Testis (tissue), 3 donors: Measurements from ENCODE around the gene PHLDA1. TPM values are rescaled to one million over a fixed set of nuclear protein-coding genes. Genes with fewer than 3 reads are reported as not detected.

ENCODE experiments used
- DNase-seq: peaks from one replicate; pipeline ENCODE4 v3.0.0-alpha.2; 2019
- H3K27ac ChIP-seq, 2 donors: fragments of 200-600 bp; sonication (generic); one replicate each; pipeline ENCODE4 v1.5.1; 2019
- H3K27me3 ChIP-seq: fragments of 200-600 bp; sonication (generic); one replicate; pipeline ENCODE4 v1.5.1; 2019
- H3K36me3 ChIP-seq: fragments of 200-600 bp; sonication (generic); one replicate; pipeline ENCODE4 v1.5.1; 2017; ENCODE audit warnings: low read depth; ENCODE audit errors: missing control alignments
- H3K4me1 ChIP-seq: fragments of 200-600 bp; sonication (generic); one replicate; pipeline ENCODE4 v1.5.1; 2019
- H3K4me3 ChIP-seq, 2 donors: fragments of 200-600 bp; sonication (generic); one replicate each; pipeline ENCODE4 v1.5.1; 2017 to 2019
- H3K9me3 ChIP-seq: fragments of 200-600 bp; sonication (generic); one replicate; pipeline ENCODE4 v1.5.1; 2017
- CTCF ChIP-seq, 3 experiments: fragments of 450-650 bp in 2 of 3; fragments of 200-600 bp in 1 of 3; sonication (generic) in 1 of 3; IDR thresholded peaks; one replicate each; pipeline ENCODE4 v1.5.1; 2016 to 2019; ENCODE audit warnings: antibody characterized with exemption in 3 of 3, mild to moderate bottlenecking in 2 of 3, moderate library complexity in 1 of 3
- POLR2A ChIP-seq: fragments of 450-650 bp; IDR thresholded peaks from one replicate; pipeline ENCODE4 v1.6.1; 2017; ENCODE audit warnings: antibody characterized with exemption, mild to moderate bottlenecking, moderate library complexity
- WGBS, 2 donors: methylation state at CpG; one replicate each; pipeline ENCODE4 v1.1.5; 2018; 5-methylcytosine and 5-hydroxymethylcytosine counted together
- intact Hi-C: fragments of 100-400 bp; cut with DNase I; formaldehyde crosslinking; loops from one replicate; pipeline ENCODE4 v1.15.1; 2023; ENCODE audit warnings: low total_unique reads
- polyA plus RNA-seq: library from polyadenylated mRNA; stranded (reverse); fragments of 350-450 nt; fragmentation: Illumina TruSeq; extraction: RNeasy Lipid Tissue Mini Kit (QIAGEN cat#74804); gene quantifications from one replicate; pipeline ENCODE4 v1.2.3, GENCODE V29; 2014; ENCODE audit warnings: low read depth, low replicate concordance; ENCODE audit not compliant: insufficient read depth
- total RNA-seq, 2 donors: library from RNA; depleted of rRNA; stranded (reverse); fragments of >200 nt; gene quantifications; one replicate each; pipeline ENCODE4 v1.2.3, GENCODE V29; 2016

The PHLDA1 gene
- total and polyA plus RNA-seq, 3 donors from 2014 or later: 7.7 to 10.9 (median 8.2) TPM

DNA sequence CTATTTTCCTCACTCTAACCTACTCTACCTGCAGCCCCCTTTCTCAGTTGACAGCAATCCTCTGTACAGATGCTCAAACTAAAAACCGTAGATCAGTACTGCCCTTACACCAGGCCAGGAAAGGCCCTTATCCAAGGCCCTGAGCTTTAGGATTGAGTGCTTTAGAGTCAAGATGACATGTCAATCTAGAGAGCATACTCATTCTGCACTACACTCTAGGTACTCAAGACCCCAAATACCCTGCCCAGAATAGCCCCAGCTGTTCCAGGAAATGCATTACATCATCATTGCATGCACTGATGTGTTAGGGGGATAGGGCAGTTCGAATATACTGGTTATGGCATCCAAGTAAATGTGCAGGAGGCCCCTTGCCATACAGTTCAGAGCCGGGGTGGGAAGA lies 3.5 kb upstream of the PHLDA1 start:
- WGBS, 2 donors: 83% methylated on average over 3 of the region's 3 CpGs
- DNase-seq: no peak
- intact Hi-C loops: loop anchor here (10.0 kb wide), 1 partner anchor 470 kb away; no protein-coding TSS in a partner anchor
- no peak overlapping the region for H3K27ac ChIP-seq
- no peaks in the 10 kb centered on the region for H3K9me3 ChIP-seq
- H3K36me3 ChIP-seq: no peaks in the 10 kb centered on the region
- H3K4me1 ChIP-seq: peaks cover 12% of the 10 kb centered on the region
- no peak for TF ChIP-seq POLR2A
- TF ChIP-seq CTCF (IDR thresholded peaks at IDR 0.05): no peak
- no peaks in the 10 kb centered on the region for H3K27me3 ChIP-seq
- H3K4me3 ChIP-seq: no peak overlapping the region

DNA sequence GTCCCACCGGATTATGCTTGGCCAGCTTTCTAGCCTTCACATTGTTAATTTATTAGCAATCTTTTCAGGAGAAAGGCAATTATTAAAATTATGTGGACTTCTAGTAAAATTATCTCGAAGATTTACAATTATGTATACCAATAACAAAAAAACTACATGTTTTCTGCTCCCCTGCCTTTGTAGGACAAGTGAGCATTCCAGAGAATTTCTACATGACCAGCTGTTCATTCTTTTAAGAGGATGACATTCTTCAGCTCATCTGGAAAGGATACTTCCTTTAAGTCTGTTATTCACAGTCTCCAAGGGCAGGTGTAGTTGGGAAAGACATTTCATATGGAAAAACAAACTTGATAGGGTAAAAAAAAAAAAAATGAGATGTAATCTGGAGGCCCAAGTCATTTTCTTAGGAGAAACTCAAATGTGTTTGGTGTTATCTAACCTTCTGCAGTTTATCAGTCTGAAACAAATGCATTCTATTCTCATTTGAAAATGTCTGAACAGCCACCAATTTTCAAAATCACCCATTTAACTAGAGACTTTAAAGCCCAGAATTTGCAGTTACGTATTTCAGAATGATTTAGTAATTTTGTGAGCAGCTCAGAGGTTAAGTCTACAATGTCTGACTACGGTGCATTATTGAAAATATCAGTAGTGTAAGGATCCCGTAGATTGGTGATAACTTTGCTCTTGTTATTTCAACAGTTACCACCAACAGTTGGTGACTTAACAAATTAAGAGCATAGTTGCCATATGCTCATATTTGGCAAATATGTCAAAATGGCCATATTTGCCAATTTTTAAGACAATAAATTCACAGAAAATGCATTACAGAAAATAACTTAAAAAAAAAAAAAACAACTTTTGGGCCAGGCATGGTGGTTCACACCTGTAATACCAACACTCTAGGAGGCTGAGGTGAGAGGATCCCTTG lies 1.8 kb upstream of the PHLDA1 start:
- intact Hi-C loops: loop anchor here (2.0 to 10.0 kb wide), 2 partner anchors 51 to 469 kb away; partner anchors contain the start of gene NAP1L1
- TF ChIP-seq POLR2A (no peak), CTCF (IDR thresholded peaks at IDR 0.05) (no peak)
- H3K36me3 ChIP-seq: no peaks in the 10 kb centered on the region
- peaks cover 12% of the 10 kb centered on the region for H3K4me1 ChIP-seq
- WGBS, 2 donors: 69 to 78% methylated on average over 5 of the region's 5 CpGs
- H3K27me3 ChIP-seq: no peaks in the 10 kb centered on the region
- no peaks in the 10 kb centered on the region for H3K9me3 ChIP-seq
- peak overlapping the region in 1 of 2 donors; percentile 94 for H3K27ac ChIP-seq
- DNase-seq: no peak
- peak overlapping the region; percentile 71 to 91 for H3K4me3 ChIP-seq

GRCh38 chr12:76032043-76032981 lies 736 bp upstream of the PHLDA1 start:
- intact Hi-C loops: loop anchor here (2.0 to 10.0 kb wide), 2 partner anchors 52 to 468 kb away; partner anchors contain the start of gene NAP1L1

GRCh38 chr12:76031081-76031413 lies 529 bp downstream of the PHLDA1 start:
- intact Hi-C loops: loop anchor here (10.0 kb wide), 1 partner anchor 466 kb away; no protein-coding TSS in a partner anchor
- WGBS, 2 donors: 1% methylated on average over 25 of the region's 26 CpGs; no CpG with 5 or more reads in 1 of the 2 donors
- DNase-seq: no peak
- Histone ChIP-seq H3K36me3 (no peaks in the 10 kb centered on the region), H3K4me3 (peak overlapping the region; percentile 71 to 91), H3K27ac (peak overlapping the region; percentile 94 to 99), H3K4me1 (peaks cover 12% of the 10 kb centered on the region), H3K27me3 (no peaks in the 10 kb centered on the region), H3K9me3 (no peaks in the 10 kb centered on the region)
- TF ChIP-seq POLR2A: no peak
- no peak for TF ChIP-seq CTCF (IDR thresholded peaks at IDR 0.05)

More at GRCh38 chr12:76032043-76032981, 736 bp upstream of the PHLDA1 start:
- Histone ChIP-seq H3K36me3 (no peaks in the 10 kb centered on the region), H3K4me3 (peak overlapping the region; percentile 71 to 91), H3K9me3 (no peaks in the 10 kb centered on the region), H3K27ac (peak overlapping the region; percentile 94 to 99), H3K27me3 (no peaks in the 10 kb centered on the region), H3K4me1 (peaks cover 12% of the 10 kb centered on the region)
- TF ChIP-seq POLR2A (no peak), CTCF (IDR thresholded peaks at IDR 0.05) (no peak)
- WGBS, 2 donors: 3 to 7% methylated on average over 31 to 53 of the region's 58 CpGs
- peak; percentile 69 for DNase-seq
